HCT116 (cell line): ENCODE measurements around the gene SLC29A1. TPM values are rescaled to one million over a fixed set of nuclear protein-coding genes. Genes with fewer than 3 reads are reported as not detected.

Source experiments
- ATAC-seq: fragments of 200-7000 bp; cut with Tn5 transposase; 2 replicates; pipeline ENCODE4 v1.9.1; 2020; ENCODE audit warnings: mild to moderate bottlenecking, moderate library complexity
- BruUV-seq: library from RNA; stranded (reverse); fragments of 400-500 nt; replicated peaks from 2 replicates; lab custom pipeline; 2021; lab: Mats Ljungman, UMichigan
- CTCF ChIA-PET: fragments of 300-600 bp; sonication (Branson Sonifier 250); formaldehyde crosslinking; loops from one replicate; lab custom pipeline; 2021; ENCODE audit warnings: antibody characterized with exemption; lab: Charles Lee
- POLR2A ChIA-PET: fragments of 300-600, 350-600 bp; sonication (Branson Sonifier 250); formaldehyde crosslinking; loops from one replicate; lab custom pipeline; 2021; ENCODE audit warnings: antibody characterized with exemption; lab: Charles Lee
- RAD21 ChIA-PET, 2 experiments: fragments of 300-600 bp; sonication (Branson Sonifier 250); formaldehyde crosslinking; loops; one replicate each; lab custom pipeline; 2023; ENCODE audit warnings: low total read pairs in 2 of 2; ENCODE audit not compliant: uncharacterized antibody in 2 of 2, unreplicated experiment in 2 of 2, low non-redundant PET in 1 of 2; lab: Charles Lee
- DNase-seq: peaks from one replicate; pipeline ENCODE4 v3.0.0-alpha.2; 2010; ENCODE audit warnings: low read depth, low spot score
- H2AFZ ChIP-seq: fragments of 200-600 bp; shearing (Covaris generic), sonication (generic); 2 replicates; pipeline ENCODE4 v1.6.1; 2017; ENCODE audit warnings: low read depth, mixed run types, mixed read lengths, antibody characterized with exemption, low read length; ENCODE audit not compliant: poor library complexity, severe bottlenecking
- H3K27ac ChIP-seq: 2 replicates; pipeline ENCODE4 v1.5.1; 2012; ENCODE audit warnings: low read depth, low read length
- H3K27me3 ChIP-seq: fragments of 200-600 bp; sonication (generic); 2 replicates; pipeline ENCODE4 v1.6.1; 2016; ENCODE audit warnings: mixed run types, low read length, mixed read lengths; ENCODE audit not compliant: insufficient read depth
- H3K36me3 ChIP-seq, 2 experiments: fragments of 200-500 bp in 1 of 2; fragments of 200-600 bp in 1 of 2; sonication (Bioruptor generic) in 1 of 2; sonication (generic) in 1 of 2; 2 replicates each; pipeline versions ENCODE4 v1.5.1 to v1.6.1; 2014 to 2016; ENCODE audit warnings: low read length in 2 of 2, inconsistent platforms in 1 of 2, mixed read lengths in 1 of 2, mixed run types in 1 of 2; ENCODE audit not compliant: insufficient read depth in 2 of 2, control insufficient read depth in 1 of 2
- H3K4me1 ChIP-seq, 2 experiments: fragments of 200-600 bp in 1 of 2; sonication (generic) in 1 of 2; 2 replicates each; pipeline versions ENCODE4 v1.5.1 to v1.6.1; 2012 to 2017; ENCODE audit warnings: low read length in 2 of 2, inconsistent platforms in 1 of 2, mild to moderate bottlenecking in 1 of 2, mixed read lengths in 1 of 2, mixed run types in 1 of 2, moderate library complexity in 1 of 2; ENCODE audit not compliant: insufficient read depth in 2 of 2, control insufficient read depth in 1 of 2
- H3K4me2 ChIP-seq: fragments of 200-600 bp; sonication (generic); 2 replicates; pipeline ENCODE4 v1.6.1; 2017; ENCODE audit warnings: mixed run types, low read length, mixed read lengths
- H3K4me3 ChIP-seq, 2 experiments: fragments of 200-600 bp in 1 of 2; sonication (generic) in 1 of 2; replicated peaks in 1 of 2; 2 replicates each; pipeline ENCODE4 v1.5.1; 2011 to 2016; ENCODE audit warnings: low read length in 2 of 2, control low read depth in 1 of 2, low read depth in 1 of 2, mild to moderate bottlenecking in 1 of 2, mixed read lengths in 1 of 2, mixed run types in 1 of 2
- H3K79me2 ChIP-seq: fragments of 200-600 bp; sonication (generic); 2 replicates; pipeline ENCODE4 v1.6.1; 2017; ENCODE audit warnings: mild to moderate bottlenecking, mixed run types, low read length, moderate library complexity, mixed read lengths; ENCODE audit not compliant: insufficient read depth
- H3K9ac ChIP-seq: fragments of 200-600 bp; sonication (generic); 2 replicates; pipeline ENCODE4 v1.6.1; 2016; ENCODE audit warnings: low read length, mixed read lengths
- H3K9me2 ChIP-seq: fragments of 200-600 bp; sonication (generic), shearing (Covaris generic); 2 replicates; pipeline ENCODE4 v1.6.1; 2017; ENCODE audit warnings: mixed run types, mild to moderate bottlenecking, moderate library complexity; ENCODE audit not compliant: insufficient read depth
- H3K9me3 ChIP-seq, 2 experiments: fragments of 200-500 bp in 1 of 2; fragments of 200-600 bp in 1 of 2; sonication (Bioruptor generic) in 1 of 2; sonication (generic) in 1 of 2; 2 replicates each; pipeline ENCODE4 v1.6.1; 2014 to 2017; ENCODE audit warnings: low read length in 2 of 2, mixed read lengths in 2 of 2, inconsistent platforms in 1 of 2, low read depth in 1 of 2, mild to moderate bottlenecking in 1 of 2, mixed run types in 1 of 2, moderate library complexity in 1 of 2; ENCODE audit not compliant: control insufficient read depth in 1 of 2, insufficient read depth in 1 of 2
- H4K20me1 ChIP-seq: fragments of 200-600 bp; sonication (generic), shearing (Covaris generic); 2 replicates; pipeline ENCODE4 v1.6.1; 2017; ENCODE audit warnings: mixed run types, mild to moderate bottlenecking, moderate library complexity; ENCODE audit not compliant: insufficient read depth
- CBX3 ChIP-seq: IDR thresholded peaks from 2 replicates; pipeline ENCODE4 v1.6.1; 2012; ENCODE audit warnings: low read depth
- CEBPB ChIP-seq: IDR thresholded peaks from 2 replicates; pipeline ENCODE4 v1.6.1; 2012; ENCODE audit warnings: low read depth
- EGR1 ChIP-seq: IDR thresholded peaks from 2 replicates; pipeline ENCODE4 v1.6.1; 2012; ENCODE audit warnings: low read depth
- ELF1 ChIP-seq: IDR thresholded peaks from 2 replicates; pipeline ENCODE4 v1.6.1; 2012; ENCODE audit warnings: low read depth, borderline replicate concordance
- EZH2 ChIP-seq: fragments of 200-600 bp; sonication (generic); IDR thresholded peaks from 2 replicates; pipeline ENCODE4 v1.6.1; 2017; ENCODE audit warnings: antibody characterized with exemption, mixed run types
- EZH2phosphoT487 ChIP-seq: fragments of 200-600 bp; IDR thresholded peaks from 2 replicates; pipeline ENCODE4 v1.6.1; 2018; ENCODE audit warnings: antibody characterized with exemption, borderline replicate concordance
- JUND ChIP-seq: IDR thresholded peaks from 2 replicates; pipeline ENCODE4 v1.6.1; 2012
- POLR2A ChIP-seq: IDR thresholded peaks from 2 replicates; pipeline ENCODE4 v1.7.0; 2011; ENCODE audit warnings: borderline replicate concordance; ENCODE audit not compliant: insufficient read depth, insufficient read length; ENCODE audit errors: extremely low read depth
- SIN3A ChIP-seq: IDR thresholded peaks from 2 replicates; pipeline ENCODE4 v1.6.1; 2012; ENCODE audit warnings: low read depth
- SP1 ChIP-seq: IDR thresholded peaks from 2 replicates; pipeline ENCODE4 v1.6.1; 2012; ENCODE audit warnings: low read depth
- SRF ChIP-seq: IDR thresholded peaks from 2 replicates; pipeline ENCODE4 v1.6.1; 2012; ENCODE audit warnings: low read depth
- TCF7L2 ChIP-seq: IDR thresholded peaks from 2 replicates; pipeline ENCODE4 v1.7.0; 2011; ENCODE audit warnings: borderline replicate concordance, inconsistent platforms; ENCODE audit not compliant: insufficient read depth, insufficient read length; ENCODE audit errors: extremely low read depth
- YY1 ChIP-seq: IDR thresholded peaks from 2 replicates; pipeline ENCODE4 v1.6.1; 2011; ENCODE audit warnings: low read length, low read depth, moderate library complexity, mild to moderate bottlenecking; ENCODE audit not compliant: insufficient replicate concordance; ENCODE audit errors: extremely low read depth
- ZFX ChIP-seq: fragments of 450-650 bp; IDR thresholded peaks from 2 replicates; pipeline ENCODE4 v1.6.1; 2017
- ZNF274 ChIP-seq: fragments of 200-500 bp; sonication (Bioruptor generic); IDR thresholded peaks from 2 replicates; pipeline ENCODE4 v1.6.1; 2014; ENCODE audit warnings: mild to moderate bottlenecking, low read depth, low read length, inconsistent platforms
- intact Hi-C: fragments of 100-400 bp; cut with micrococcal nuclease; formaldehyde crosslinking; loops from 2 replicates; pipeline ENCODE4 v1.10.0; 2022
- total RNA-seq: library from RNA; stranded (reverse); gene quantifications from one replicate; pipeline ENCODE4 v1.2.1, GENCODE V29; 2021; ENCODE audit not compliant: unreplicated experiment
- TF ChIP-seq, protein P1 (sequence below), 3 experiments: fragments of 200-600 bp in 1 of 3; sonication (generic) in 1 of 3; IDR thresholded peaks in 2 of 3; conservative IDR thresholded peaks in 1 of 3; 2 replicates each; pipeline ENCODE4 v1.5.1; 2012 to 2017; ENCODE audit warnings: low read depth in 2 of 3, low read length in 2 of 3, antibody characterized with exemption in 1 of 3, borderline replicate concordance in 1 of 3, control low read depth in 1 of 3, mild to moderate bottlenecking in 1 of 3, mixed read lengths in 1 of 3, mixed run types in 1 of 3, moderate library complexity in 1 of 3; ENCODE audit not compliant: insufficient read depth in 1 of 3
- TF ChIP-seq, protein P2 (sequence below): IDR thresholded peaks from 2 replicates; pipeline ENCODE4 v1.6.1; 2012
- TF ChIP-seq, protein P3 (sequence below): IDR thresholded peaks from 2 replicates; pipeline ENCODE4 v1.6.1; 2011; ENCODE audit warnings: mild to moderate bottlenecking, low read length, moderate library complexity; ENCODE audit not compliant: insufficient replicate concordance; ENCODE audit errors: extremely low read depth
- TF ChIP-seq, protein P4 (sequence below): IDR thresholded peaks from 2 replicates; pipeline ENCODE4 v1.6.1; 2012
- TF ChIP-seq, protein P5 (sequence below): IDR thresholded peaks from 2 replicates; pipeline ENCODE4 v1.6.1; 2012; ENCODE audit warnings: low read depth

The SLC29A1 gene
- total RNA-seq, 1 experiment from 2014 or later: 67.6 TPM

DNA sequence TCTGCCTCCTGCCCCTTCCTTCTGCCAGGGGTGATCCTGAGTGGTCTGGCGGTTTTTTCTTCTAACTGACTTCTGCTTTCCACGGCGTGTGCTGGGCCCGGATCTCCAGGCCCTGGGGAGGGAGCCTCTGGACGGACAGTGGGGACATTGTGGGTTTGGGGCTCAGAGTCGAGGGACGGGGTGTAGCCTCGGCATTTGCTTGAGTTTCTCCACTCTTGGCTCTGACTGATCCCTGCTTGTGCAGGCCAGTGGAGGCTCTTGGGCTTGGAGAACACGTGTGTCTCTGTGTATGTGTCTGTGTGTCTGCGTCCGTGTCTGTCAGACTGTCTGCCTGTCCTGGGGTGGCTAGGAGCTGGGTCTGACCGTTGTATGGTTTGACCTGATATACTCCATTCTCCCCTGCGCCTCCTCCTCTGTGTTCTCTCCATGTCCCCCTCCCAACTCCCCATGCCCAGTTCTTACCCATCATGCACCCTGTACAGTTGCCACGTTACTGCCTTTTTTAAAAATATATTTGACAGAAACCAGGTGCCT is 10.2 kb downstream of the SLC29A1 start:
- Histone ChIP-seq H3K4me2 (no peak overlapping the region), H4K20me1 (no peaks in the 10 kb centered on the region), H3K79me2 (peaks cover 5% of the 10 kb centered on the region; the same call in 1 of the 2 replicates), H3K9me3 (no peaks in the 10 kb centered on the region), H3K27ac (peak overlapping the region; percentile 41), H3K27me3 (no peaks in the 10 kb centered on the region), H3K4me1 (peaks cover 29 to 42% of the 10 kb centered on the region in 2 experiments), H3K9ac (no peak overlapping the region), H3K4me3 (no peak overlapping the region), H2AFZ (no peak overlapping the region), H3K36me3 (peaks cover 19 to 54% of the 10 kb centered on the region in 2 experiments; a peak in 3 of 4 replicates), H3K9me2 (no peaks in the 10 kb centered on the region)
- TF ChIP-seq ZNF274 (no peak), ELF1 (no peak), SIN3A (no peak), EGR1 (no peak), EZH2phosphoT487 (no peak), SRF (no peak), YY1 (no peak), CEBPB (no peak), CBX3 (no peak), EZH2 (no peak), TCF7L2 (no peak), SP1 (no peak), POLR2A (no peak), ZFX (no peak), JUND (no peak)
- TF ChIP-seq, protein P1, sequence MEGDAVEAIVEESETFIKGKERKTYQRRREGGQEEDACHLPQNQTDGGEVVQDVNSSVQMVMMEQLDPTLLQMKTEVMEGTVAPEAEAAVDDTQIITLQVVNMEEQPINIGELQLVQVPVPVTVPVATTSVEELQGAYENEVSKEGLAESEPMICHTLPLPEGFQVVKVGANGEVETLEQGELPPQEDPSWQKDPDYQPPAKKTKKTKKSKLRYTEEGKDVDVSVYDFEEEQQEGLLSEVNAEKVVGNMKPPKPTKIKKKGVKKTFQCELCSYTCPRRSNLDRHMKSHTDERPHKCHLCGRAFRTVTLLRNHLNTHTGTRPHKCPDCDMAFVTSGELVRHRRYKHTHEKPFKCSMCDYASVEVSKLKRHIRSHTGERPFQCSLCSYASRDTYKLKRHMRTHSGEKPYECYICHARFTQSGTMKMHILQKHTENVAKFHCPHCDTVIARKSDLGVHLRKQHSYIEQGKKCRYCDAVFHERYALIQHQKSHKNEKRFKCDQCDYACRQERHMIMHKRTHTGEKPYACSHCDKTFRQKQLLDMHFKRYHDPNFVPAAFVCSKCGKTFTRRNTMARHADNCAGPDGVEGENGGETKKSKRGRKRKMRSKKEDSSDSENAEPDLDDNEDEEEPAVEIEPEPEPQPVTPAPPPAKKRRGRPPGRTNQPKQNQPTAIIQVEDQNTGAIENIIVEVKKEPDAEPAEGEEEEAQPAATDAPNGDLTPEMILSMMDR (IDR thresholded peaks at IDR 0.05 in 2 of 3, conservative IDR thresholded peaks at IDR 0.05 in 1 of 3; ENCODE audit: borderline replicate concordance in 1 of 3, insufficient read depth in 1 of 3, low read depth in 2 of 3, low read length in 2 of 3): no peak
- TF ChIP-seq, protein P2, sequence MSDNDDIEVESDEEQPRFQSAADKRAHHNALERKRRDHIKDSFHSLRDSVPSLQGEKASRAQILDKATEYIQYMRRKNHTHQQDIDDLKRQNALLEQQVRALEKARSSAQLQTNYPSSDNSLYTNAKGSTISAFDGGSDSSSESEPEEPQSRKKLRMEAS: no peak
- TF ChIP-seq, protein P3, sequence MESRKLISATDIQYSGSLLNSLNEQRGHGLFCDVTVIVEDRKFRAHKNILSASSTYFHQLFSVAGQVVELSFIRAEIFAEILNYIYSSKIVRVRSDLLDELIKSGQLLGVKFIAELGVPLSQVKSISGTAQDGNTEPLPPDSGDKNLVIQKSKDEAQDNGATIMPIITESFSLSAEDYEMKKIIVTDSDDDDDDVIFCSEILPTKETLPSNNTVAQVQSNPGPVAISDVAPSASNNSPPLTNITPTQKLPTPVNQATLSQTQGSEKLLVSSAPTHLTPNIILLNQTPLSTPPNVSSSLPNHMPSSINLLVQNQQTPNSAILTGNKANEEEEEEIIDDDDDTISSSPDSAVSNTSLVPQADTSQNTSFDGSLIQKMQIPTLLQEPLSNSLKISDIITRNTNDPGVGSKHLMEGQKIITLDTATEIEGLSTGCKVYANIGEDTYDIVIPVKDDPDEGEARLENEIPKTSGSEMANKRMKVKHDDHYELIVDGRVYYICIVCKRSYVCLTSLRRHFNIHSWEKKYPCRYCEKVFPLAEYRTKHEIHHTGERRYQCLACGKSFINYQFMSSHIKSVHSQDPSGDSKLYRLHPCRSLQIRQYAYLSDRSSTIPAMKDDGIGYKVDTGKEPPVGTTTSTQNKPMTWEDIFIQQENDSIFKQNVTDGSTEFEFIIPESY: no peak
- TF ChIP-seq, protein P4, sequence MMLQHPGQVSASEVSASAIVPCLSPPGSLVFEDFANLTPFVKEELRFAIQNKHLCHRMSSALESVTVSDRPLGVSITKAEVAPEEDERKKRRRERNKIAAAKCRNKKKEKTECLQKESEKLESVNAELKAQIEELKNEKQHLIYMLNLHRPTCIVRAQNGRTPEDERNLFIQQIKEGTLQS: no peak
- TF ChIP-seq, protein P5, sequence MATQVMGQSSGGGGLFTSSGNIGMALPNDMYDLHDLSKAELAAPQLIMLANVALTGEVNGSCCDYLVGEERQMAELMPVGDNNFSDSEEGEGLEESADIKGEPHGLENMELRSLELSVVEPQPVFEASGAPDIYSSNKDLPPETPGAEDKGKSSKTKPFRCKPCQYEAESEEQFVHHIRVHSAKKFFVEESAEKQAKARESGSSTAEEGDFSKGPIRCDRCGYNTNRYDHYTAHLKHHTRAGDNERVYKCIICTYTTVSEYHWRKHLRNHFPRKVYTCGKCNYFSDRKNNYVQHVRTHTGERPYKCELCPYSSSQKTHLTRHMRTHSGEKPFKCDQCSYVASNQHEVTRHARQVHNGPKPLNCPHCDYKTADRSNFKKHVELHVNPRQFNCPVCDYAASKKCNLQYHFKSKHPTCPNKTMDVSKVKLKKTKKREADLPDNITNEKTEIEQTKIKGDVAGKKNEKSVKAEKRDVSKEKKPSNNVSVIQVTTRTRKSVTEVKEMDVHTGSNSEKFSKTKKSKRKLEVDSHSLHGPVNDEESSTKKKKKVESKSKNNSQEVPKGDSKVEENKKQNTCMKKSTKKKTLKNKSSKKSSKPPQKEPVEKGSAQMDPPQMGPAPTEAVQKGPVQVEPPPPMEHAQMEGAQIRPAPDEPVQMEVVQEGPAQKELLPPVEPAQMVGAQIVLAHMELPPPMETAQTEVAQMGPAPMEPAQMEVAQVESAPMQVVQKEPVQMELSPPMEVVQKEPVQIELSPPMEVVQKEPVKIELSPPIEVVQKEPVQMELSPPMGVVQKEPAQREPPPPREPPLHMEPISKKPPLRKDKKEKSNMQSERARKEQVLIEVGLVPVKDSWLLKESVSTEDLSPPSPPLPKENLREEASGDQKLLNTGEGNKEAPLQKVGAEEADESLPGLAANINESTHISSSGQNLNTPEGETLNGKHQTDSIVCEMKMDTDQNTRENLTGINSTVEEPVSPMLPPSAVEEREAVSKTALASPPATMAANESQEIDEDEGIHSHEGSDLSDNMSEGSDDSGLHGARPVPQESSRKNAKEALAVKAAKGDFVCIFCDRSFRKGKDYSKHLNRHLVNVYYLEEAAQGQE: no peak
- RAD21 ChIA-PET: no interaction called here
- POLR2A ChIA-PET: interaction anchor here (1.4 to 2.5 kb wide), 2 partner anchors 10 to 13 kb away, joined by 7 to 20 read pairs; partner anchors contain the start of genes HSP90AB1 and SLC29A1
- intact Hi-C loops: loop anchor here (1.0 kb wide), 2 partner anchors 61 to 137 kb away; no protein-coding TSS in a partner anchor
- ATAC-seq: no peak
- CTCF ChIA-PET: interaction anchor here (0.9 to 2.6 kb wide), 8 partner anchors 9 to 137 kb away, joined by 3 to 22 read pairs (median 7); partner anchors contain the start of genes HSP90AB1 and SLC29A1
- no TSS peak for BruUV-seq
- no peak for DNase-seq
